Thyroid gland (tissue), 4 donors: ENCODE results near the gene RASGRP2.

Source experiments
- CTCF ChIP-seq, 6 experiments: fragments of 200-600 bp in 3 of 6; fragments of 450-650 bp in 3 of 6; sonication (generic) in 3 of 6; IDR thresholded peaks; one replicate each; pipeline ENCODE4 v1.5.1; 2016 to 2019; ENCODE audit warnings: antibody characterized with exemption in 6 of 6, mild to moderate bottlenecking in 2 of 6, inconsistent platforms in 1 of 6, moderate library complexity in 1 of 6
- POLR2A ChIP-seq, 2 donors: fragments of 450-650 bp; IDR thresholded peaks; one replicate each; pipeline ENCODE4 v1.6.1; 2017; ENCODE audit warnings: antibody characterized with exemption in 2 of 2, mild to moderate bottlenecking in 2 of 2, moderate library complexity in 1 of 2

DNA sequence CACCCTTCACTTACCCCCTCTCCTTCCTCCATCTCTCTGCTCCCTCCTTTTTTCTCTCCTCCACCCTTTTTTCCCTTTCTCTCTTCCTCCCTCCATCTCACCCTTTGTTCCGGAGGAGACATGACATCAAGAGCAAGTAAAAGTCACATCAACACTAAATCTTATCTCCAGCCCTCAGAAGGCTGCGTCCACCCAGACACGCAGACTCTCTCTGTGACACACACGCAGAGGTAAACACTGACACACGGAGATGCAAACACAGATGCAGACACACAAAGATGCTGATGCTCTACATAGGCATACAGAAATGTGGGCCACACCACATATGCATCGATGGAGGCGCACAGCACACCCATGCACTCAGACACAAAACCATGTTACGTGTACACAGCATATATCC lies 47.9 kb downstream of the RASGRP2 start:
- TF ChIP-seq CTCF (IDR thresholded peaks at IDR 0.05) (no peak), POLR2A (IDR thresholded peaks at IDR 0.05) (no peak)
